KOPT-K1 (cell line): ENCODE data around the gene AIFM1.
A peak's percentile ranks its signal among the peaks of the same experiment; 100 is the strongest.

Experiments
- H3K27ac ChIP-seq: fragments of 200-600 bp; sonication (generic); 2 replicates; pipeline ENCODE4 v1.5.1; 2016; ENCODE audit warnings: antibody characterized with exemption, mild to moderate bottlenecking, low read depth, low read length; ENCODE audit not compliant: poor library complexity, severe bottlenecking
- H3K36me3 ChIP-seq: fragments of 200-600 bp; sonication (generic); 2 replicates; pipeline ENCODE4 v1.5.1; 2017; ENCODE audit warnings: antibody characterized with exemption, mild to moderate bottlenecking, low read length, moderate library complexity; ENCODE audit not compliant: insufficient read depth
- H3K9me3 ChIP-seq: fragments of 200-600 bp; sonication (generic); 2 replicates; pipeline ENCODE4 v1.5.1; 2017; ENCODE audit warnings: antibody characterized with exemption, low read length, mild to moderate bottlenecking; ENCODE audit not compliant: insufficient read depth, poor library complexity, severe bottlenecking

The AIFM1 gene

GRCh38 chrX:130147631-130148030 lies 18.0 kb downstream of the AIFM1 start:
- Histone ChIP-seq H3K27ac (no peak overlapping the region), H3K36me3 (peaks cover 60% of the 10 kb centered on the region), H3K9me3 (no peaks in the 10 kb centered on the region)

GRCh38 chrX:130145123-130145522 lies 20.5 kb downstream of the AIFM1 start:
- H3K9me3 ChIP-seq, result no peaks in the 10 kb centered on the region

GRCh38 chrX:130144509-130144908 lies 21.1 kb downstream of the AIFM1 start:
- Histone ChIP-seq H3K27ac (no peak overlapping the region), H3K9me3 (no peaks in the 10 kb centered on the region), H3K36me3 (peaks cover 83% of the 10 kb centered on the region)

More at GRCh38 chrX:130145123-130145522, 20.5 kb downstream of the AIFM1 start:
- H3K27ac ChIP-seq, result no peak overlapping the region
- peaks cover 76% of the 10 kb centered on the region for H3K36me3 ChIP-seq

GRCh38 chrX:130139474-130140201 lies 26.0 kb downstream of the AIFM1 start:
- Histone ChIP-seq H3K36me3 (peaks cover 92% of the 10 kb centered on the region), H3K27ac (no peak overlapping the region), H3K9me3 (no peaks in the 10 kb centered on the region)

GRCh38 chrX:130136961-130137360 lies 28.7 kb downstream of the AIFM1 start:
- no peak overlapping the region for H3K27ac ChIP-seq
- H3K9me3 ChIP-seq, result no peaks in the 10 kb centered on the region
- H3K36me3 ChIP-seq, result peaks cover 95% of the 10 kb centered on the region

GRCh38 chrX:130136496-130136895 lies 29.1 kb downstream of the AIFM1 start:
- no peaks in the 10 kb centered on the region for H3K9me3 ChIP-seq
- H3K36me3 ChIP-seq, result peaks cover 95% of the 10 kb centered on the region
- no peak overlapping the region for H3K27ac ChIP-seq

- Histone ChIP-seq H3K27ac (no peak overlapping the region), H3K9me3 (no peaks in the 10 kb centered on the region), H3K36me3 (peaks cover 99% of the 10 kb centered on the region)
Observed at GRCh38 chrX:130130990-130131389, 34.7 kb downstream of the AIFM1 start.

GRCh38 chrX:130125091-130125874 lies 40.4 kb downstream of the AIFM1 start:
- Histone ChIP-seq H3K9me3 (no peaks in the 10 kb centered on the region), H3K27ac (no peak overlapping the region), H3K36me3 (peaks cover 58% of the 10 kb centered on the region)

GRCh38 chrX:130124577-130124976 lies 41.1 kb downstream of the AIFM1 start:
- peaks cover 51% of the 10 kb centered on the region for H3K36me3 ChIP-seq
- H3K27ac ChIP-seq, result no peak overlapping the region
- H3K9me3 ChIP-seq, result no peaks in the 10 kb centered on the region

- Histone ChIP-seq H3K36me3 (peaks cover 21% of the 10 kb centered on the region; the same call in 1 of the 2 replicates), H3K27ac (no peak overlapping the region), H3K9me3 (no peaks in the 10 kb centered on the region)
Observed at GRCh38 chrX:130121505-130121800, 44.2 kb downstream of the AIFM1 start.

GRCh38 chrX:130120746-130121504 lies 44.7 kb downstream of the AIFM1 start:
- Histone ChIP-seq H3K36me3 (peaks cover 16% of the 10 kb centered on the region; the same call in 1 of the 2 replicates), H3K27ac (peak overlapping the region; percentile 43)

GRCh38 chrX:130120321-130120731 lies 45.3 kb downstream of the AIFM1 start:
- Histone ChIP-seq H3K9me3 (no peaks in the 10 kb centered on the region), H3K27ac (peak overlapping the region; percentile 43), H3K36me3 (peaks cover 10% of the 10 kb centered on the region; the same call in 1 of the 2 replicates)

More at GRCh38 chrX:130120746-130121504, 44.7 kb downstream of the AIFM1 start:
- H3K9me3 ChIP-seq, result no peaks in the 10 kb centered on the region

- Histone ChIP-seq H3K36me3 (peaks cover 1% of the 10 kb centered on the region; the same call in 1 of the 2 replicates), H3K9me3 (no peaks in the 10 kb centered on the region), H3K27ac (no peak overlapping the region)
Observed at GRCh38 chrX:130119312-130119898, 46.2 kb downstream of the AIFM1 start.

- H3K27ac ChIP-seq, result no peak overlapping the region
- H3K36me3 ChIP-seq, result no peaks in the 10 kb centered on the region
- H3K9me3 ChIP-seq, result no peaks in the 10 kb centered on the region
Observed at GRCh38 chrX:130118441-130119311, 47.0 kb downstream of the AIFM1 start.
